HG02938 (cell line): ENCODE measurements around the gene KANSL2.
A peak's percentile ranks its signal among the peaks of the same experiment; 100 is the strongest.
"Not testable (repeated sequence)": the region's sequence is repeated elsewhere in the genome, so short reads cannot be mapped to it uniquely, and the experiment has no call there.

Experiments
- ATAC-seq: cut with Tn5 transposase; IDR thresholded peaks from one replicate; pipeline ENCODE4 v1.9.1; 2021; ENCODE audit warnings: mild to moderate bottlenecking, moderate library complexity; ENCODE audit not compliant: unreplicated experiment

KANSL2 gene

DNA sequence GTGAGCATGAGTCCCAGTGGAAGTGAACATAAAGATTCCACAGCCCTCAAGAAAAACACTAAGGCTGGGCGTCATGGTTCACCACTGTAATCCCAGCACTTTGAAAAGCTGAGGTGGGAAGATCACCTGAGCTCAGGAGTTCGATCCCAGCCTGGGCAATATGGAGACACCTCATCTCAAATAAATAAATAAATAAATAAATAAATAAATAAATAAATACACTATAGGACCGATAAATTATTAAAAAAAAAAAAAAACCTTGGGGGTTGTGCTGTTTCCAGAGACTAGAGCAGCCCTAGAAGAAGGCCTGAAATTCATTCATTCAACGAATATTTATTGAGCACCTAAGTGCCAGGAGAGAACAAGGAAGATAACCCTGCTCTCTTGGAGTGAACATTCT, 1.5 kb upstream of the KANSL2 start:
- ATAC-seq = no peak

GRCh38 chr12:48682927-48683326, 889 bp upstream of the KANSL2 start:
- ATAC-seq = no peak

DNA sequence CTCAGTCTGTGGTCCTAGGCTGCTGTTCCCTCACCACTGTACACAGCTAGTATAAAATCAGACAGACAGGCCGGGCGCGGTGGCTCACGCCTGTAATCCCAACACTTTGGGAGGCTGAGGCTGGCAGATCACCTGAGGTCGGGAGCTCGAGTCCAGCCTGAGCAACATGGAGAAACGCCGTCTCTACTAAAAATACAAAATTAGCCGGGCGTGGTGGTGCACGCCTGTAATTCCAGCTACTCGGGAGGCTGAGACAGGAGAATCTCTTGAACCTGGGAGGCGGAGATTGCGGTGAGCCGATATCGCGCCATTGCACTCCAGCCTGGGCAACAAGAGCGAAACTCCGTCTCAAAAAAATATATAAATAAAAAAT, 481 bp upstream of the KANSL2 start:
- not testable (repeated sequence) for ATAC-seq

GRCh38 chr12:48681399-48681709, 684 bp downstream of the KANSL2 start:
- no peak for ATAC-seq

GRCh38 chr12:48680861-48681260, 1.2 kb downstream of the KANSL2 start:
- no peak for ATAC-seq

DNA sequence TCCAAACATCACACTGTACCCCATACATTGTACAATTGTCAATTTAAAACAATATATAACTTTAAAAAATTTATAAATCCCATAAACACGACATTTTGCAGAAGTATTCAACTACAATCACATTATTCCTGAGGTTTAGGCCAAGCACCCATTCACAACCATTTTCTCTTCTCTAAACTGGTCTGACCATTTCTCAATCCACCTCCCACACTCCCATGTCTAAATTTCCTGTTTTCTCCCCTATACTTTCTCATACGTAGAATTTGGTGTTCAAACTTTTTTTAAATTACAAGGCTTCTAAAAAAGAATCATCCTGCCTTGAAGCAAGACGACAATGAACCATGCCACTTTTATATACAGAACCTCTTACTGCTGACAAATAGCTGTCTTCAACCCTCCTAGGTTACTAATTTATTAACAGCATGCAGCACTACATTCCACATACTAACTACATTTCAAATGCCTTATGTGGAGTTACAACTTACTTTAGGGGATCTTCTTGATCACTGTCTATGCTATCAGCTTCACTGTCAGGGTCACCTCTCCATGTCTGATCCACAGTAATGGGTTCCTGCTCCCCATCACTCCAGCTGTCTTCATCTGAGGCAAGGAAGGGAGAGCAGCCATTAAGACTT, 3.4 kb downstream of the KANSL2 start:
- ATAC-seq = no peak

DNA sequence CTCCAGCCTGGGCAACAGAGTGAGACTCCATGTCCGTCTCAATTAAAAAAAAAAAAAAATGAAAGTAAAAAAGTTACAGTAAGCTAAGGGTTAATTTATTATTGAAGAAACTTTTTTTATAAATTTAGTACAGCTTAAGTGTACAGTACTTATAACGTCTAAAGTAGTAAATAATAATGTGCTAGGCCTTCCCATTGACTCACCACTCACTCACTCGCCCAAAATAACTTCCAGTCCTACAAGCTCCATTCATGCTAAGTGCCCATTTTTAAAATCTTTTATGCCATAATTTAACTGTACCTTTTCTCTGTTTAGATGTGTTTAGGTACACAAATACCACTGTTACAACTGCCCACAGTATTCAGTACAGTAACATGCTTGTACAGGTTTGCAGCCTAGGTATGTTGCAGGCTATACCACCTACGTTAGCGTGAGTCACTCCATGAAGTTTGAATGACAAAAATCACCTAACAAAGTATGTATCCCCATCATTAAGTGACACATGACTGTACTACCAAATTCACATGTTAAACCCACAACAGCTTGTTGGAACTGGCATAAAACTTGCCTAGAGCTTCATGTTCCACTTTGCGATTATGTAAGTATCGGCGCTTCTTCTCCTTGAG, 10.7 kb downstream of the KANSL2 start:
- ATAC-seq = no peak

- ATAC-seq = no peak
Measured at GRCh38 chr12:48668996-48669395, 13.0 kb downstream of the KANSL2 start.

DNA sequence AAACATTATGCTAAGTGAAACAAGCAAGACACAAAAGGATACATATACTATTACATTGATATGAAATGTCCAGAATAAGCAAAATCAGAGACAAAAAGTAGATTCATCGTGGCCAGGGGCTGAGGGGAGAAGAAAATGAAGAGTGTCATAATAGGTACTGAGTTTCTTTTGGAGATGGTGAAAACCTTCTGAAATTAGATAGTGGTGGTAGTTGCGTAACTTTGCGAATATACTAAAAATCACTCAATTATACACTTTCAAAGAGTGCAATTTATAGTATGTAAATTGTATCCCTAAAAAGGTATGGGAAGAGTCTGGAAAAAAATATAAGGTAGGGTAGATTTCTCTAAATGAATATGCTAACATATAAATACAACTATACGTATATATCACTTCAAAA, 22.2 kb downstream of the KANSL2 start:
- no peak for ATAC-seq

DNA sequence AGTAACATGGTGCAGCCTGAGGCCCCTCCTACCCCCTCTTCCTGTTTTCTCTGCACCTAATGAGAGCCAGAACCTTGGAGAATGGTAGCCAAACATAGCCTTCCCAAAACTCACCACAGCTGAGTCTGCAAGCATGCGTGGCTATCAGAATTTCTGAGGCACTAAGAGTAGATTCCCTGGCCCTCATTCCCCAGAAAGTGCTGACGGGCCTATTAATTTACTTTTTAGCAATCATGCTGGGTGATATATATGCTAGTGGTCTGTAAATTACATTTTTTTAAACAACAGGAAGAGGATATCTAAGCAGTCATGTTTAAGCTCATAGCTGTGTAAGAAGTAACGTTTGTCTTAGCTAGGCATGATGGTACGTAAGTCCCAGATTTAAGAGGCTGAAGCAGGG, 30.4 kb downstream of the KANSL2 start:
- ATAC-seq = no peak

DNA sequence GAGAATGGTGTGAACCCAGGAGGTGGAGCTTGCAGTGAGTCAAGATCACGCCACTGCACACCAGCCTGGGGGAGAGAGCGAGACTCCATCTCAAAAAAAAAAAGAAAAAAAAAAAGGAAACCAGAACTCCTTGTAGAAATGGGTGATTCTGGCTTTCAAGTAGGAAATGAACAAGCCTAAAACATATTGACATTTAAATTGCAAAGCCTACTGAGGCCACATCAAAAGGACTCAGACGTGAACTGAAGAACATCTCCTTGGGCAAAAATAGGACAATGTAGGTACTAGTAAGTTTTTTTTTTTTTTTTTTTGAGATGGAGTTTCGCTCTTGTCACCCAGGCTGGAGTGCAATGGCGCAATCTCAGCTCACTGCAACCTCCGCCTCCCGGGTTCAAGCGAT, 36.7 kb downstream of the KANSL2 start:
- ATAC-seq = not testable (repeated sequence)

- no peak for ATAC-seq
Measured at GRCh38 chr12:48643011-48643410, 39.0 kb downstream of the KANSL2 start.

- not testable (repeated sequence) for ATAC-seq
Measured at GRCh38 chr12:48641752-48642555, 40.1 kb downstream of the KANSL2 start.

GRCh38 chr12:48640854-48641253, 41.2 kb downstream of the KANSL2 start:
- ATAC-seq = no peak

DNA sequence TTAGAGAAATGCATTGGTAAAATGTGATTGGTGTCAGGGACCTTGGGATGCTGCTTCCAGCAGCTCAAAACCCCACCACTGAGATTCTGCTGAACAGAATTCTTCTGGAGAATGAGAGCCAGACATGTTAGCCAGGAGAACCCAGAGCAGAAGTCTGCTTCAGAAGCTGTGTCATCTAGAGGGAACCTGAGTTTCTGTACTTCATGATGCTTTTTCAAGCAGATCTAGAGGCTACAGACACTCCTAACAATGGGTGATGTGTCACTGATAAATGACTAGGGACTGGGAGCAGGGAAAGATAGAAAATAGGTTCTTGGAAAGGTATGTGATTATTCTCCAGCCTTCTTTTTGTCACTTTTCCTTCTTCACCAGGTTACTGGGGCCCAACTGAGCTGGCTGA, 41.6 kb downstream of the KANSL2 start:
- no peak for ATAC-seq

DNA sequence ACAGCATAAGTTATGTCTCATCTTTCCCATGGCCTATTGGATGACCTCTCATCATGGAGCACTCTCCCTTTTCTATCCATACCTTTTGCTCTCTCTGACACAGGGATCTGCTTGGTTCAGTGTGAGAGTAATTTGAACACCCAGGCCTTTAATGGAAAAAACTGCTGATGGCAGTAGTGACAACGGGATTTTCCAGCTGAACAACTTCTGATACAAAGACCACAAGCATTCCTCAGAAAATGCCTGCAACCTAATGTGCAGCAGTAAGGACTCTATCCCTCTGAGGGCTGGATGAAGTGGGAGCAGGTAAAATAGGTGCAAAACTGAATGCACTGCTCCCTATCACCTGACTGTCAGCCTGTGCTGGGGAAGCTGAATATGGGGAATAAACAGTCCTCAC, 51.0 kb downstream of the KANSL2 start:
- ATAC-seq = no peak

GRCh38 chr12:48630346-48630745, 51.7 kb downstream of the KANSL2 start:
- ATAC-seq = no peak

- ATAC-seq = no peak
Measured at GRCh38 chr12:48629541-48629940, 52.5 kb downstream of the KANSL2 start.

- no peak for ATAC-seq
Measured at GRCh38 chr12:48627556-48627955, 54.5 kb downstream of the KANSL2 start.

- not testable (repeated sequence) for ATAC-seq
Measured at GRCh38 chr12:48622997-48623396, 59.0 kb downstream of the KANSL2 start.

DNA sequence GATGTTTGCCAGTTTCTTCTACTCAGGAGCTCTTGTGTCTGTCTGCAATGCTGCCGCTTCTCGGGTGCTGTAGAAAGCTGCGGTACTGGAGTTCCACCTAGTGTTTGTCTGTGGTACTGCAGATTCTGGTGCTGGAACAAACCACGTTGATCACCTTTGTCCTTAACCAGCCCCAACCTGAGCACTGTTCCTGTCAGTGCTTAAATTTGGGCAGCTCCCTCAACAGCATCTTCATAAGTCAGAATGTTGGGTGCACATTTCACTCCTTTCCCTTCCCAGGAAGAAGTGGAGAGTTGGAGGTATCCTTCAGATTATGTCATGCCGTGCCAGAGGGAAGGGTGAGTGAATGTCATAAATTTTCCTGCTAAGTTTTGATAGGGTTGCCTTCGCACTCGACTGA, 63.5 kb downstream of the KANSL2 start:
- ATAC-seq = peak; percentile 52

DNA sequence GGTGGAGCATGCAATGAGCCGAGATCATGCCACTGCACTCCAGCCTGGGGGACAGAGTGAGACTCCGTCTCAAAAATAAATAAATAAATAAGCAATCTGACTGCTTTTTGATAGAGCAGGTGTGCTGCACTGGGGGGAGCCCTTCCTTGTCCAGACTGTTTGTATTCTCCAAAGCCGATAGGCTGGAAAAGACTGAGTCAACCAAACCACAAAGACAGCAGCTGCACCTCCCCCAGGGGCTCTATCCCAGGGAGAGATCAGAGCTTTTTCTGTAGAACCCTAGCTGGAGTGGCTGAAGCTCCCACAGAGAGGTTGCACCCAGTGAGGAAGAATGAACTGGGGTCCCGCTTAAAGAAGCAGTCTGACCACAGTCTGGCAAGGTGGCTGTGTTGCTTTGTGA, 66.4 kb downstream of the KANSL2 start:
- no peak for ATAC-seq
